A673 (cell line): ENCODE data around the gene PPP6R2. TPM values are rescaled to one million over a fixed set of nuclear protein-coding genes. Genes with fewer than 3 reads are reported as not detected.

Experiments used
- BruUV-seq: library from RNA; stranded (reverse); fragments of 400-500 nt; replicated peaks from 2 replicates; lab custom pipeline; 2021; lab: Mats Ljungman, UMichigan
- CTCF ChIA-PET: fragments of 300-600 bp; sonication (Branson Sonifier 250); formaldehyde crosslinking; loops from one replicate; lab custom pipeline; 2022; ENCODE audit warnings: antibody characterized with exemption; lab: Charles Lee
- POLR2A ChIA-PET: fragments of 300-600 bp; sonication (Branson Sonifier 250); formaldehyde crosslinking; loops from one replicate; lab custom pipeline; 2022; ENCODE audit warnings: antibody characterized with exemption; ENCODE audit not compliant: low non-redundant PET; lab: Charles Lee
- DNase-seq: peaks from one replicate; pipeline ENCODE4 v3.0.0-alpha.2; 2015; ENCODE audit warnings: low spot score
- H3K27ac ChIP-seq: fragments of 200-600 bp; sonication (generic); 2 replicates; pipeline ENCODE4 v1.5.1; 2016; ENCODE audit warnings: mixed run types, low read depth, mild to moderate bottlenecking, mixed read lengths, antibody characterized with exemption, low read length; ENCODE audit not compliant: poor library complexity, severe bottlenecking
- H3K27me3 ChIP-seq: fragments of 200-600 bp; sonication (generic); replicated peaks from 2 replicates; pipeline ENCODE4 v1.6.1; 2017; ENCODE audit warnings: mixed run types, low read depth, mild to moderate bottlenecking, mixed read lengths, antibody characterized with exemption, low read length; ENCODE audit not compliant: insufficient read depth, poor library complexity
- H3K36me3 ChIP-seq: fragments of 200-600 bp; sonication (generic); 2 replicates; pipeline ENCODE4 v1.6.1; 2016; ENCODE audit warnings: mixed run types, mild to moderate bottlenecking, mixed read lengths, antibody characterized with exemption, low read length; ENCODE audit not compliant: insufficient read depth, poor library complexity, severe bottlenecking
- H3K4me1 ChIP-seq: fragments of 200-600 bp; sonication (generic); 2 replicates; pipeline ENCODE4 v1.6.1; 2017; ENCODE audit warnings: mixed run types, mild to moderate bottlenecking, mixed read lengths, antibody characterized with exemption, low read length; ENCODE audit not compliant: insufficient read depth, poor library complexity, severe bottlenecking
- H3K4me3 ChIP-seq: fragments of 200-600 bp; sonication (generic); 2 replicates; pipeline ENCODE4 v1.5.1; 2016; ENCODE audit warnings: low read depth, mixed run types, mild to moderate bottlenecking, mixed read lengths, low read length; ENCODE audit not compliant: poor library complexity, severe bottlenecking
- H3K9me3 ChIP-seq: fragments of 200-600 bp; sonication (generic); 2 replicates; pipeline ENCODE4 v1.6.1; 2016; ENCODE audit warnings: mixed run types, low read depth, mild to moderate bottlenecking, mixed read lengths, antibody characterized with exemption, low read length; ENCODE audit not compliant: poor library complexity, severe bottlenecking
- EZH2 ChIP-seq: fragments of 200-600 bp; sonication (generic); IDR thresholded peaks from 2 replicates; pipeline ENCODE4 v1.6.1; 2017; ENCODE audit warnings: borderline replicate concordance, low read depth, mild to moderate bottlenecking, mixed read lengths, antibody characterized with exemption, low read length; ENCODE audit not compliant: poor library complexity, severe bottlenecking
- intact Hi-C: fragments of 100-400 bp; cut with micrococcal nuclease; formaldehyde crosslinking; loops from one replicate; pipeline ENCODE4 v1.10.0; 2022; ENCODE audit not compliant: unreplicated experiment
- total RNA-seq: library from RNA; stranded (reverse); gene quantifications from 2 replicates; pipeline ENCODE4 v1.2.3, GENCODE V29; 2021
- TF ChIP-seq, protein P1 (sequence below): fragments of 300-800, 200-600 bp; sonication (generic); conservative IDR thresholded peaks from 2 replicates; pipeline ENCODE4 v1.5.1; 2017; ENCODE audit warnings: low read depth, mild to moderate bottlenecking, antibody characterized with exemption, low read length, moderate library complexity, mixed read lengths

PPP6R2 gene
- total RNA-seq, 1 experiment from 2014 or later: 64.6 TPM

DNA sequence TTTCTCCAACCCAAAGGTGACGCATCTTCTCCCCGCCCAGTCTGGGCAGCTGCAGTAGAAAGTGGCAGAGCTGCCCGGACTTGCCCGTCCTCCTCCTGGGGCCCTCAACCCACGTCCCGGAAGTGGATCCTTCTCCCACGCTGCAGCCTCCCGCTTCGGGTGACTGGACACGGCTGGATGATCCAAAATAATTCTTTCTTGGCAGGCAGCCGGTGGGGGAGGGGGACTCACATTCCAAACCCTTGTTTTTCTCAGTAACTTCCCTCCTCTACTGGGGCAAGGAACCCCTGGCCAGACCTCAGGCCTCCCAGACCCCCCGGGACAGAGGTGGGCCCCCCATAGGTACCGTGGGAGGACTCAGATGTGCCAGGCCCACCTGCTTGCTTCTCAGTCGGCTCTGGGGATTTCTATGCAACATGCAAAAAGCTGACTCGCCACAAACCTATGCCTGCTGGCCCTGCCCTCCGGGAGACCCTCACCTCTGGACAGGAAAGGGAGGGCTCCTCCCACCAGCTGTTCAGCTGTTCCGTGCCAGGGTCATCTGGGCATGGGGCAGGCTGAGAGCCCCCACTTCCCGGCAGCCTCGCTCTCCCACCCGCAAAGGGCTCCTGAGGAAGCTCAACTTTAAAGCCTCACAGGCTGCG is 37.1 kb upstream of the PPP6R2 start:
- TF ChIP-seq, protein P1, sequence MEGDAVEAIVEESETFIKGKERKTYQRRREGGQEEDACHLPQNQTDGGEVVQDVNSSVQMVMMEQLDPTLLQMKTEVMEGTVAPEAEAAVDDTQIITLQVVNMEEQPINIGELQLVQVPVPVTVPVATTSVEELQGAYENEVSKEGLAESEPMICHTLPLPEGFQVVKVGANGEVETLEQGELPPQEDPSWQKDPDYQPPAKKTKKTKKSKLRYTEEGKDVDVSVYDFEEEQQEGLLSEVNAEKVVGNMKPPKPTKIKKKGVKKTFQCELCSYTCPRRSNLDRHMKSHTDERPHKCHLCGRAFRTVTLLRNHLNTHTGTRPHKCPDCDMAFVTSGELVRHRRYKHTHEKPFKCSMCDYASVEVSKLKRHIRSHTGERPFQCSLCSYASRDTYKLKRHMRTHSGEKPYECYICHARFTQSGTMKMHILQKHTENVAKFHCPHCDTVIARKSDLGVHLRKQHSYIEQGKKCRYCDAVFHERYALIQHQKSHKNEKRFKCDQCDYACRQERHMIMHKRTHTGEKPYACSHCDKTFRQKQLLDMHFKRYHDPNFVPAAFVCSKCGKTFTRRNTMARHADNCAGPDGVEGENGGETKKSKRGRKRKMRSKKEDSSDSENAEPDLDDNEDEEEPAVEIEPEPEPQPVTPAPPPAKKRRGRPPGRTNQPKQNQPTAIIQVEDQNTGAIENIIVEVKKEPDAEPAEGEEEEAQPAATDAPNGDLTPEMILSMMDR: no peak
- TF ChIP-seq EZH2: no peak
- H3K36me3 ChIP-seq: peaks cover 7% of the 10 kb centered on the region
- H3K4me3 ChIP-seq: peak overlapping the region; percentile 100
- H3K9me3 ChIP-seq: no peaks in the 10 kb centered on the region
- DNase-seq: peak; percentile 89
- intact Hi-C loops: no loop called here
- peak overlapping the region; percentile 95 for H3K27ac ChIP-seq
- H3K27me3 ChIP-seq: no peaks in the 10 kb centered on the region
- no TSS peak for BruUV-seq
- ChIA-PET POLR2A (no interaction called here), CTCF (interaction anchor here (0.6 to 0.7 kb wide), 3 partner anchors 36 to 908 kb away, joined by 3 to 4 read pairs (median 3); no protein-coding TSS in a partner anchor)
- H3K4me1 ChIP-seq: peaks cover 56% of the 10 kb centered on the region

- CTCF ChIA-PET: interaction anchor here (1.0 kb wide), 1 partner anchor 56 kb away, joined by 4 read pairs; the partner anchor contains the start of gene HDAC10
- intact Hi-C loops: no loop called here
- POLR2A ChIA-PET: interaction anchor here (0.6 kb wide), 2 partner anchors 12 to 486 kb away, joined by 5 to 6 read pairs; no protein-coding TSS in a partner anchor
- peak within 1 kb of the TSS; percentile 100 for H3K4me3 ChIP-seq
- H3K4me1 ChIP-seq: peaks cover 46% of the 10 kb centered on the region
- peak; percentile 93 for DNase-seq
- H3K27ac ChIP-seq: peak within 1 kb of the TSS; percentile 95
- no peaks in the 10 kb centered on the region for H3K9me3 ChIP-seq
- H3K36me3 ChIP-seq: peaks cover 7% of the 10 kb centered on the region
- TSS peak; percentile 34 for BruUV-seq
- TF ChIP-seq, protein P1: no peak
- TF ChIP-seq EZH2: no peak
- H3K27me3 ChIP-seq: no peaks in the 10 kb centered on the region
These were observed 36.1 kb upstream of the PPP6R2 start, which contains the start of gene PLXNB2 for GRCh38 chr22:50306753-50307749. TSS of gene PLXNB2 (minus strand) at chr22:50307646. CDS start at chr22:50290584, 17,062 bp downstream.

- CTCF ChIA-PET: interaction anchor here (1.0 kb wide), 1 partner anchor 57 kb away, joined by 4 read pairs; the partner anchor contains the start of gene HDAC10
These were observed 35.1 kb upstream of the PPP6R2 start for GRCh38 chr22:50307890-50308596.

More at GRCh38 chr22:50307890-50308596, 35.1 kb upstream of the PPP6R2 start:
- no peak for DNase-seq
- H3K9me3 ChIP-seq: no peaks in the 10 kb centered on the region
- H3K4me1 ChIP-seq: peaks cover 36% of the 10 kb centered on the region
- H3K36me3 ChIP-seq: peaks cover 7% of the 10 kb centered on the region
- intact Hi-C loops: no loop called here
- H3K4me3 ChIP-seq: no peak overlapping the region
- peak overlapping the region; percentile 46 for H3K27ac ChIP-seq
- no peak for TF ChIP-seq EZH2
- TF ChIP-seq, protein P1: no peak
- POLR2A ChIA-PET: no interaction called here
- H3K27me3 ChIP-seq: no peaks in the 10 kb centered on the region
- no TSS peak for BruUV-seq
